ENCODE results near the gene PGLYRP4.
"Not testable (repeated sequence)": the region's sequence is repeated elsewhere in the genome, so short reads cannot be mapped to it uniquely, and the experiment has no call there.

Gene PGLYRP4

DNA sequence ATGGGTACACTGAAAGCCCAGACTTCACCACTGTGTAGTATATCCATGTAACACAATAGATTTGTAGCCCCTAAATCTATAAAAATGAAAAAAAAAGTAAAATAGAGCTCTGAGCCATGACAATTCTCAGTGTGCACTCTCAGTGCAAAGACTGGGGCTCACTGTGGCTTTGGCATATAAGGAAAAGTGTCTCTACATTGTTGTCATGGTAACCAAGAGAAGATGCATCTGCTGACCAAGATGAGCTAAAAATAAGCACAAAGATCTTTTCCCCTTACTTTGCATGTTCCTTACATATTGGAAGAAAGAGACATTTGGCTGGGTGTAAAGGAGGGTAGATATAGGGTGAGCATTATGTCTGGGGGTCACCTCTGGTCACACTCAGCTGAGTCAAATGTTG lies 12.0 kb downstream of the PGLYRP4 start:
- no peak for DNase-seq

DNA sequence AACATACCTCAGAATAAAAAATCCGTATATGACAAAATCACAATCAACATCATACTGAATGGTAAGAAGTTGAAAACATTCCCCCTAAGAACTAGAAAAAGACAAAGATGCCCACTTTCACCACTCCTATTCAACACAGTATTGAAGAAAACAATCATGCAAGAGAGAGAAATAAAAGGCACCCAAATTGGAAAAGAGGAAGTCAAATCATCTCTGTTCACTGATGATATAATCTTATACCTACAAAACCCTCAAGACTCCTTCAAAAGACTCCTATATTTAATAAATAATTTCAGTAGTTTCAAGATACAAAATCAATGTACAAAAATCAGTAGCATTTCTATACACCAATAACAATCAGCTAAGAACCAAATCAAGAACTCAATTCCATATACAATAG lies 14.7 kb downstream of the PGLYRP4 start:
- DNase-seq: no peak

DNA sequence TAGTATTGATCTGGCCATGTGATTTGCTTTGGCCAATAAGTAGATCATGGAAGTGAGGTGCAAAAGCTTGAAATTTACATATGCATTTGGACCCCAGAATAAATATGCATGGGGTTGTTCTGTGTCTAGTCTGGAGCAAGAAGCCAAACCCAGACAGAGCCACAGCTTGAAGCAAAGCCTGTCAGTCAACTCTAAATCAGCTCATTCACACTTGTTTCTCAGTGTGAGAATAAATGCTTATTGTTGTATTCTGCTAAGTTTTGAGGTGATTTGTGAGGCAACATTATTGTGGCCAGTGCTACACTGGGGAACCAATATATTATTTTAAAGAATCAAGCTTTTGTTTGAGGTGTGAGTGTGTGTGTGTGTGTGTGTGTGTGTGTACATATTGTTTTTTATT lies 23.7 kb downstream of the PGLYRP4 start:
- DNase-seq: no peak

DNA sequence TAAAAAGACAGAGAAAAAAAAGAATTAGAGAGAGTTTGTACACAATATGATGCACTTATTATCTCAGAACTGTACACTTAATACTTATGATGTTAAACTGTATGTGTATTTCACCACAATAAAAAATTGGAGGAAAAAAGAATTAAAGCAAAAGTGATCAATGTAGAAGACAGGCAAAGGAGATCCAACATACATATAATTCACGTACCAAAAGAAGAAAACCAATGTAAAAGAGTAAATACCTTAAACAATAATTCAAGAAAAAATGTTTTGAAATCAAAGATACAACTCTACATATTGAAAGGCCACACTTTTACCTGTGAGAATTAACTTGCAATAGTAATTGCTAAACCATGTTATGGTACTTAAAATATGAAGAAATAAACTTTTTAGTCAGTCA lies 26.1 kb downstream of the PGLYRP4 start:
- DNase-seq: no peak

DNA sequence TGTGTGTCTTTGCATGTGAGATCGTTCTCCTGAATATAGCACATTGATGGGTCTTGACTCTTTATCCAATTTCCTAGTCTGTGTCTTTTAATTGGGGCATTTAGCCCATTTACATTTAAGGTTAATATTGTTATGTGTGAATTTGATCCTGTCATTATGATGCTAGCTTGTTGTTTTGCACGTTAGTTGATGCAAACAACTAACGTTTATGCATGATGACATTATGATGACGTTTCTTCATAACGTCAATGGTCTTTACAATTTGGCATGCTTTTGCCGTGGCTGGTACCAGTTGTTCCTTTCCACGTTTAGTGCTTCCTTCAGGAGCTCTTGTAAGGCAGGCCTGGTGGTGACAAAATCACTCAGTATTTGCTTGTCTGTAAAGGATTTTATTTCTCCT lies 30.5 kb downstream of the PGLYRP4 start:
- DNase-seq: not testable (repeated sequence)

DNA sequence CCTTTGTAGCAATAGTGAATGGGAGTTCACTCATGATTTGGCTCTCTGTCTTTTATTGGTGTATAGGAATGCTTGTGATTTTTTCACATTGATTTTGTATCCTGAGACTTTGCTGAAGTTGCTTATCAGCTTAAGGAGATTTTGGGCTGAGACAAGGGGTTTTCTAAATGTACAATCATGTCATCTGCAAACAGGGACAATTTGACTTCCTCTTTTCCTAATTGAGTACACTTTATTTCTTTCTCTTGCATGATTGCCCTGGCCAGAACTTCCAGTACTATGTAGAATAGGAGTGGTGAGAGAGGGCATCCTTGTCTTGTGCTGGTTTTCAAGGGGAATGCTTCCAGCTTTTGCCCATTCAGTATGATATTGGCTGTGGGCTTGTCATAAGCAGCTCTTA lies 32.6 kb downstream of the PGLYRP4 start:
- DNase-seq: not testable (repeated sequence)

DNA sequence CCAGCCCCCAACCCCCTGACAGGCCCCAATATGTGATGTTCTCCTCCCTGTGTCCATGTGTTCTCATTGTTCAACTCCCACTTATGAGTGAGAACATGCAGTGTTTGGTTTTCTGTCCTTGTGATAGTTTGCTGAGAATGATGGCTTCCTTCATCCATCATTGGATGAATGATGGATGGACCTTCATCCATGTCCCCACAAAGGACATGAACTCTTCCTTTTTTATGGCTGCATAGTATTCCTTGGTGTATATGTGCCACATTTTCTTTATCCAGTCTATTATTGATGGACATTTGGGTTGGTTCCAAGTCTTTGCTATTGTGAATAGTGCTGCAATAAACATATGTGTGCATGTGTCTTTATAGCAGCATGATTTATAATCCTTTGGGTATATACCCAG lies 34.3 kb downstream of the PGLYRP4 start:
- DNase-seq: not testable (repeated sequence)

DNA sequence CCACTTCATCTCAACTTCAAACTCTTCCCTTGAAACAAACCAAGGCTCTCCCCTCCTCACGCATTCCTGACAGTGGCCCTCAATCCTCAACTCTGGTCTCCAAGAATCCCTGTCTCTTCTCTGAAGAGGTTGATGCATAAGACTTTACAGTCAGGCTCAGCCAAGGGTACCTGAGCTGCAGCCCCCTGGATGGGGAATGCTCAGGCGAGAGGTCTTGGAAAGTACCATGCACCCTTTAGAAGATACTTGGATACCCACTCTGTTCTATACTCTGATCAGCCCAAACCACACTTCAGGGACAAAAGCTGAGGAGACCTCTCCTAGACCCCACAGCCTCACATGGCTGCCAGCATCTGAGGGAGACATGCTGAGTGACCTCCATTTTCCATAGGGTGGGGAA lies 35.4 kb downstream of the PGLYRP4 start:
- DNase-seq: no peak

DNA sequence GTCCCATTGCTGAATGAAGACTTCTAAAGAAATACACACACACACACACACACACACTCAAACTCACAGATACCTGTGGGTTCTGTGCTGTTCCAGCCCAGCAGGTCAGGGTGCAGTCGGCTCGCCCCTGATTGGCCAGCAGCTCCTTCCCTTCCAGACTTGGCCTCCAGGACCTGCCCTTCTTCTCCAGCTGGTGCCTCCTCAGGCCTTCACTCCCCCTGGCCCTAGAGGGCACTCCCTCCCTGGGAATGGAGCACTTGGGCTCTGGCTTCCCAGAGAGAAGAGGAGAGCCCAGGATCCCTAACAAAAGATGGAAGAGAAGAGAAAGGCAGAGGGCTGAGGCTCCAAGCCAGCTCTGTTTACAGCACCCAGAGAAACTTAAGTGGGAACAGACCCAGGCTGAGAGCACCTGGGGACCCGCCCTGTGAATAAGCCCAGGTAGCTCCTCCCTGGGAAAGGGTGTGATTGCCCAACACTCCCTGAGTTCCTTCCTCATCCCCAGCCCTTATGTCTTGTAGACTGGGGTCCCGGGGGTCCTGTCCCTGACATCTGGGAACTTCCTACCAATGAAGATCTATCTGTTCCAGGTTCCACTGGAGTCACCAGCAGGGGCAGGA lies 36.0 kb downstream of the PGLYRP4 start, which contains the start of gene PGLYRP3:
TSS of gene PGLYRP3 (minus strand) at position 383 of the 617 bp plus-strand sequence. CDS start 2,287 bp downstream, outside the sequence.
- no peak for DNase-seq

DNA sequence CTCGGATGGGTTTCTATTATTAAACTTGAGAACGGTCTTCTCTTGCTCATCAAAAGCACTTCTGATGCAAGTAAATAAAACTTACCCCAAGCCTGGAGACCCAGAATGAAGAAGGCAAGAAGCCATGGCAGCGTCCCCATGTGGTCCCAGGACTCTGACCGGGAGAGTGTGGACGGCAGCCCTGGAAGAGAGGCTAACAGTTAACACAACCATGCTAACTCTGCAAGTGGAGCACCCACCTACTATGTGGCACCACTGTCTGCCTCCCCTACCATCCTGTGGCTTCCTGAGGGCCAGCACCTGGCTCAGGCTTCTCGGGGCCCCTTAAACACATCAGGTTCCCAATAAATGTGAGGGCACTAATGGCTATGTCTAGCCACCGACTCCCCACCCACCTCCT lies 38.1 kb downstream of the PGLYRP4 start:
- DNase-seq: no peak

DNA sequence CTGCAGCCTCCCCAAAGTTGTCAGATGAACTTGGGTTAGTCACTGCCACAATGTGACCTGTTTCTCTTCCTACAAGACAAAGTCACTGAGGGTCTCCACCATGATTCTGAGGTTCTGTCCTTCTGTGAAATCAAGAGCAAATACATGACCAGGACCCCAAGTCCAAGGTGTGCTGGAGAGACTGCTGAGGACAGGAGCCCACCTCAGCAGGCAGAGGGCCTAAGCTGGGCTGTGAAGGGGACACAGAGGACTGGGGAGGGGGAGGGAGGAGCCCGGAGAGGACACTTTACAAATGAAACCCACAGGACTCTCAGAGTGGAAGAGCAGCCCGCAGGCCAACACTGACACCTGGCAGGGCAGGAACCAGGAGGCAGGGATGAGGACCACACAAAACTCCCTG lies 39.2 kb downstream of the PGLYRP4 start:
- DNase-seq: no peak

DNA sequence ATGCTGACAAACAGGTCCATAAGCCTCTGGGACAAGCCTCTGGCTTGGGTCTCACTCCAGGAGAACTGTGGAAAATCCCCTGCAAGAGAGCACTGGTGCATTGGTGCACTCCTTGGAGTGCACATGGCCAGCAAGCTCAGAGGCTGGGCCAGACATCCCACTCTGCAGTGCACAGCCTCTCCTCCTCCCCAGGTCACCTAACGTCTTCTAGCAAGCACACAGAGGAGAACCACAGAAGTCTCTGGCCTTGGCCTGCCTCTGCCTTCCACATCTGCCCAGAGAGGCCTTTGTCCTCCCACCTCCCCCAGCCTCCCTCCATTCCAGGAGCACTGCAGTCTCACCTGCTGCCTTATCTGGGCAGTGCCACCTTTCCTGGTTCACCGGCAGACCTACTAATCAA lies 40.1 kb downstream of the PGLYRP4 start:
- DNase-seq: no peak

DNA sequence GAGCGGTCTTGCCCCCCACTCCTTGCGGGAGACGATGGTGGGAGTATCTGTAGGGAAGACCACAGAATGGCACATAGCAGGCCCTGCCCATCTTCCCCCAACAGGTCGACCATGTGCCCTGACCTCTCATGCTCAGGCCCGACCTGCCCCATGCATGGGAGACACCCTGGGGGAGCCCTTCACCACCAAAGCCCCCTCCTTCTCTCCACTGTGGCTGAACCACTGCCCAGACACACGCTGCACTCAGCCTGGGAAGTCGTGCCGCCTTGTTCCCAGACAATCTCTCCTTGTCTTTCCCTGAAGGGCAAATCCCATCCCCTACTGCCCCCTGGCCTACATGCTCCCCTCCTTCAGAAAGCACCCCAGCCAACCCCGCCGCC lies 41.4 kb downstream of the PGLYRP4 start:
- DNase-seq: no peak

DNA sequence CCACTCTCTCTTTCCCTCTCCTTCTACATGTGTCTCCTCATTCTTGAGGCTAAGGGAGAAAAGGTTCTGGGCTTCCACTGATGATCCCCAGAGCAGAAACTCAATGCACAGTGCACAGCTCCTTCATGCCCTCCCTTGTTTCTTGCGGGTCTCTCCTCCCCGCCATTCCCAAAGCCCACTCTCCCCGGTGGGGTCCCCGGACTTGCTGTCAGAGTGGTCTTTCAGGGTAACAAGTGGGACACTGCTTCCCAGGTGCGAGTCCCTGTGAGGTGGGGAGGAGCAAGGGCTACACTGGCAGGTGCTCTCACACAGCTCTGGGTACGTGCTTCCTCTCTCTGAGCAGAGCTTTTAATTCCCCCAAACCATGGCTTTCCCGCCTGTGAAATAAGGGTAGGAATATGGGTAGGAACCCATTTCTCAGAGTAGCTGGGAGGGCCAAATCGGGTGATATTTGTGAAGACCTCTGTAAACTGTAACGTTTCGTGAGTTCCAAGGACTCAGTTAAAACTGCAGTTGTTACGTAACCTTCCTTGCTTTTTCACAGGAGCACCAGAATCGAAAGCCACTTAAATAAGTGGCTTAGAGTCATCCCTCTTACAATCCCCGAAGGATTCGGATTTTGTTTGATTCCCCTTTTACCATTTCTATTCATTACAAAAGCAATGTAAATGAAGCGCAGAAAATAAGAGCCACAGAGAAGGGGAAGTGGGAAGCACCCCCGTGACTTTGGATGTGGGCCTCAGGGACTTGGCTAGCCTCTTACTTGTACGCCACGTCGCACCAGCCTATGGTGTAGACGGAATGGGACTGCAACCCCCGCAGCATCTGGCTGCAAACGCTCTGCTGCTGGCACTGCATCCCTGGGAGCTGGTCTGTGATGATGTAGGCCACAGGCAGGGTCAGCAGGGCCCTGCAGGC lies 42.1 kb downstream of the PGLYRP4 start:
- no peak for DNase-seq

DNA sequence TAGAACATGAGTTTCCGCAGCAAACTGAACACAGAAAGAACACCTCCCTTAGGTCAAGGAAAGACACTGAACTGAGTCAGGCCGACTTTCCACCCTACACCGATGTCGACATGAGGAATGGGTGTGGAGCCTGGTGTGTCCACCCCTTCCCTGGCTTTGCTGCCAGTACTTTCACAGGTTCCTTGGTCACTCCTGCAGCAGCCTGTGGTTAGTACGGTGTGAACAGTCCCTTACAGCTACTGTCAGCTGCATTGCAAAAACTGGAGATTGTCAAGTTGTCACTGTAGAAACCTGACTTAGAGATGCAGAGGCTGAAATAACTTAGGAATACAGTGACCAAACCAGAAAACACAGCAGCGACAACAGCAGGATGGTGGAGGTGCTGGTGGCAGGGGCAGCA lies 43.0 kb downstream of the PGLYRP4 start:
- no peak for DNase-seq

DNA sequence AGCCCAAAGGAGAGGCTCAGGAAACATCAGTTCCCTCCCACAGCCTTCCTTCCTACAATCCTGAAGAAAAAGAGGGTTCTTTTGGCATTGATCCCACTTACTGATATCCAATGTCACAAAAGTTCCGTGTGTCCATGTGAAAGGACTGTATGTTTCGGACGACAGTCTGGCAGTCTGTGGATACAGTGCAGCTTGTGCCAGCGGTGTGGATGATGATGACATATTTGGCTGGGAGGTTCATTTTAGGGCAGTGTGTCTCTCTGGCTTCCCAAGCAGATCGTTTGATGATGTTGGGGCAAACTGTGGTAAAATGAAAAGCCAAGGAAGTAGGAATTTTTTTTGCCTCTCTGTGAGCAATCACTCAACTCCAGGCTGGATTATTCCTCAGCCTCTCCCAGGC lies 46.3 kb downstream of the PGLYRP4 start:
- no peak for DNase-seq

DNA sequence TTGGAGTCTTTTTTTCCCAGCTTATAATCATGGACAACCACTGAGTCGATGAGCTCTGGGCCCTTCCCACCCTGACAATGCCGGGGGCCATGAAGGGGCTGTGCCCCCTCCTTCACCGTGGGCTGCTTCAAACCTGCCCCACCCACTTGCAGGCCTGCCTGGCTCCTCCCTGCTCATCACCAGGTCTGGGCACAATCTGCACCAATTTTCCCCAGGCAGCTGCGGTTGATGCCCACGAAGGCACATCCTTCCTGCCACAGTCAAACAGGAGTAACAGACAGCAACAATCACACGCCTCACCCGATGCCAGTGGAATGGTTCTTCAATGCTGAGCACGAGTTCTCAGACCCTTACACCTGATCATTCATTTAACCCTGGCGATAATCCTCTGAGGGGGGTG lies 54.8 kb downstream of the PGLYRP4 start:
- no peak for DNase-seq

DNA sequence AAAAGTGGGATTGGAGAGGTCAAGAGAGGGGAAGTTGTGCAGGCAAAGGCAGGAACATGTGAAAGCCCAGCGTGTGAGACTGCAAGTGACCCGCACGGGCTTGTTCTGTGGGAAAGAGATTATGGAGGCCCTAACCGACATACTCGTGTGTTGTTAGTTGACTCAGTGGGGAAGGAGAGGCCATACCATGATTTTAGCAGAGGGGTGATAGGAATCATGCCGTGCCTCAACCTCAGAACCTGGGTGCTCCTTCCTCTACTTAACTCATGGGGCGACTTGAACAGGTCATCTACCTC lies 55.2 kb downstream of the PGLYRP4 start:
- no peak for DNase-seq

DNA sequence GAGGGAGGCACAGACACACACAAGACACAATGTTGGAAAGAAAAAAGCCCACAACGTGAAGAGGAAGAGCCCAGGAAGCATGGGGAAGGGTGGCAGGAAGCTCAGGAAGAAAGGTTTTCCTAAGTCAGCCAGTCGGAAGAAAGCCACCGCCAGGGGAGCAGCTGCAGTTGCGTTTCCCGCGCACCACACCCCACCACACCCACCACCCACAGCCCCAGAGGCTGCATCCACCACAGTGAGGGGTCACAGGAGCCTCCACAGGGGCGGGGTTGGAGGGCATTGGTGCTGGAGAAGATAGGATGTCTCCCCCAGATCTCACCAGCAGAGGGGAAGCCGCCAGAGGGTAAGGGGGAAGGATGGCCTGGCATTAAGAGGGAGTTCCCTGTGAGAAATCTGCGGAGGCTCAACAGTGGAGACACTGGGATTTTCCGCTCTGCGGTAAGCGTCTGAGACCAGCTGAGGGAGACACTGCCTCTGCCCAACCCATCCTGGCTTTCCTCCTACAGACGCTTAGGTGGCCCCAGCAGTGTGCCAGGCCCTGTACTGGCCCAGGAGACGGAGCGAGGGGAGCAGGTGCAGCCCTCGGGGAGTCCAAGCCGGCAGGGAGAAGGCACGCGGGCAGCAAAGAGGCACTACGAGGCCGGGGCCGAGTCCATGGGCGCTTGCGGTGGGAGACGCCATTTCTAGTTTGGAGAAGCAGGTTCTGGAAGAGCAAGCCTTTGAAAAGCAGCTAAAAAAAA lies 55.7 kb downstream of the PGLYRP4 start:
- DNase-seq: no peak

DNA sequence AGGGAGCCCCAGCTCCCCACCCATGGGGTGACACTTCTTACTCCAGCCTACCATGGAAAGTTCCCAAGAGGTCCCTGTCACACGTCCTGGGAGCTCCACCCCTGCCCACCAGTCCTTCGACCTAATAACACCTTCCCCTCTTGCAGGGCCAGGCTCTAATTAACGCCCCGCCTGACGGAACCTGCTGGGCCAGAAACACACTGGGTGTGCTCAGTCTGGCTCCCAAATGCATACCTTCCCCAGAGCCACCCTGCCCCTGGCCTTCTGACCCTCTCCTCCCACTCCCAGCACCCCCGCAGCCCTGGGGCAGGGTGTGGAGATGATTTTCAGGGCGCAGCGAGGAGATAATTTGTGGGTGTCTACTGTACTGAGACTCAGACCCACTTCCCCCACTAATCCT lies 56.5 kb downstream of the PGLYRP4 start:
- DNase-seq: no peak

DNA sequence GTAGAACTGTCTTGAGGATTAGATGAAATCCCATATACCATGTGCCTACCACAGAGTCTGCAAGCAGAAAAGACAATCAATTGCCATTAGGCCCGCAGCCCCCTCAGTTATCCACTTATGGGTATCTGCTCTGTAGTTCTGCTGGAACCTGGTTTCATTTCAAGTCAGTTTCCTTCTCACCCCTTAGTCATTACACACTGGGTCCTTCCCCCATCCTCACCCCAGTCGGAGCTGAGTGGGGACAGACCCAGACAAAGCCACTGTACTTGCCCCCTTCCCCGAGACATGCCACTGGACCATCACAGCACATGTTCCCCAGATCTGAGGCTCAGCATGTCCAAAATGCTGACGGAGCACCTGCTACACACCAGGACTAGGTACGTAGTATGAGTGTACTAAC lies 57.1 kb downstream of the PGLYRP4 start:
- DNase-seq: no peak

DNA sequence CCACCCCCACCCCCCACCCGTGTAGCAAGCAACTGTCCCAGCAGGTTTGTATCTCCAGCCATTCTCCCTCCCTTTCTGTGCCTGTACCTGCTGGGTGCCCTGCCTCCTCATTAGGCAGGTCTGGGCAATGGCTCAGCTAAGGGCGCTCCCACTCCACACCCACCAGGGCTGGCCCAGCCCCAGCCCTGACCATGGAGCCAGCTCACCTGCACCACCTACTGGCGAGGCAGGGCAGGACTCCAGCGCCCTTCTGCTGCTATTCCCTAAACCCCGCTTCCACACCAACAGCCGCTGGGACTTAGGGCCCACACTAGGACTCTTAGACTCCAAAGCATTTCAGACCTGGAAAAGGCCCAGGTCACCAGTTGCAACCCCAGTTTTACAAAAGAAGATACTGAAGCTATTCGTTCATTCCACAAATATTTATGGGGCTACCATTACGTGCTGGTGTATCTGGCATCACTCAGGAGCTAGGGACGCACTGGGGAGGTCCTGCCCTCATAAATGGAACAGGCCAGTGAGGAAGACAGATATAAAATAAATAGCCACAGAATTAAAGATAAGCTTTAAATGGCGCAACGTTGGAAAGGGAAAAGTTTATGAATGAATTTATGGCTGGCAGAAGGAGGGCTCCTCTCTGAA lies 59.9 kb downstream of the PGLYRP4 start:
- no peak for DNase-seq
